DMS153 treated with DMSO at 0.1 percent for 48 hours (cell line): ENCODE measurements around the gene AKT3.

Experiments
- DNase-seq: peaks from one replicate; lab custom pipeline; 2025; ENCODE audit not compliant: unreplicated experiment; lab: John Stamatoyannopoulos, UW

The AKT3 gene

GRCh38 chr1:243514927-243515326 lies 335.1 kb downstream of the AKT3 start:
- no peak for DNase-seq

- no peak for DNase-seq
Measured at GRCh38 chr1:243513726-243514491, 336.1 kb downstream of the AKT3 start.

DNA sequence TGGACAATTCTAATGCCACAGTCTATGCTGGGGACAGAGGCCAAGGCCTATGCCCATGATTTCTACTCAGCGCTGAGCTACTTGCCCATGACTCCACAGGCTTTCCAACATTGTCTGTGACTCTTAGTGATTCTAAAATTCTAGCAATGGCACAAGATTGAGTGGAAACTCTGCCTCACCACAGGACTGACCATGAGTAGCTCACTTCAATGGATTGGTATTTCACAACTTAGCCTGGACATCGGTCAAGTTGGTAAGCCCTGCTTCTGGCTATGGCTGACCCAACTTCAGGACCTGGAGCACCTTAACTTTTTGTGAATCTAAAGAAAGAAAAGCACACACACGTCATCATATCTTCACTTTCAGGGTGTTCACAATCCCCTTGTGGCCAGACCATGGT lies 339.1 kb downstream of the AKT3 start:
- DNase-seq = no peak

DNA sequence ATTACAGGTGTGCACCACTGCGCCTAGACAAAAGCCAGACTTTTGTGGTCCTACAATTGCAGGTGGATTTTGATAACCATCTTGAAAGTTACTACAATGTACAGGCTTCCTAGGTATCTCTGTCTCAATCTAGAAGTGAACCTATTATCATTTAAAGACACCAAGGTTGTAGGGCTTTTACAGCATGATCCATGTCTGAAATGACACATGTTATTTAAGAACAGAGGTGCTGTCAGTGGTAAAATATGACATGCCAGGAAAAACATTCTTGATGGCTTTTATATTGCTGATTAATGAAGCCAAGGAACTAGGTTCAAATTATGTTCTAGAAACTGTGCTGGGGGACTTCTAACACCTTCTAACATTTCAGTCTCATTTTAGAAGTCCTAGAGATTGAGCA lies 341.1 kb downstream of the AKT3 start:
- no peak for DNase-seq

DNA sequence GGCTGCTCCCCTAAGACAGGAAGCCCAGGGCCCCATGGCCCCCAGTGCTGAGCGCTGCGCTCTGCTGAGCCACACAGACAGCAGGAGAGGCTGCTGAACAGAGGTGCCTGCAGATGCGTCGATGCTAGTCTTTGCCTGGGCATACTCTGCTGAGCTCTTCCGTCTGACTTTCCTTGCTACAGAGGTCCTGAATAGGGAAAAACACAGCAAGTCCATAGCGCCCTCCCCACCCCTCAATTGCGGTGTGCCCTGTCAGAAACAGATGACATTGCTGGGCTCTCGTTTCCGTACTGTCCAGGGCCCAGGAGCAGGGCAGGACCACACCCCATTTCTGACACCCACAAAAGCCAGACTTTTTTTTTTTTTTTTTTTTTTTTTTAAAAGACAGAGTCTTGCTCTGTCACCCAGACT lies 341.7 kb downstream of the AKT3 start:
- DNase-seq = no peak

DNA sequence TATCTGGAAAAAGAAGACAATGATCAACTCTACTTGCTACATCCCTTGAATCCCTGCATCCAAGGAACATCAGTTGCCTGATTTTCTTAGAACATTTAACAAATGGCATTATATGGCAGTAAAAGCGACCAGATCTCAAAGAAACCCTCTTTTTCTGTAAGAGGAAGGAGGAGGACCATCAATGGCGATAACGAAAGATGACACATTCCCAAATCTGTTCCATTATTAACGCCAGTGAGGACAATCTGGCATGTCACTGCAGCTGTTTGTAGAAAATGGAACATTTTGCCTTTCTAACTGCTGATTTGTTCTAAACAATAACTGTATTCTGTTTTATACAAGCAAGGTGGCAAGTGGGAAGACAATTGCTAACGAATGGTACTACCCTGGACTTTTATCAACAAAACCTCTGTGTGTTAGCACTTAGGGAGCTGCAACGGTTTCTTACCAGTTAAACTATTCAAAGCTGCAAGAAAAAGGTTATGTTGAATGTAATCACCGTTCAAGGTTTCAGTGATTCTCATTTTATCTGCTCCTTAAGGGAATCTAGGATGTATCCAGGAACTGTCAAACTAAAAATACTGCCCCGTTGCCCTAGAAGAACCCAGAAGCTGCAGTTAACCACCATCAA lies 342.3 kb downstream of the AKT3 start:
- no peak for DNase-seq

DNA sequence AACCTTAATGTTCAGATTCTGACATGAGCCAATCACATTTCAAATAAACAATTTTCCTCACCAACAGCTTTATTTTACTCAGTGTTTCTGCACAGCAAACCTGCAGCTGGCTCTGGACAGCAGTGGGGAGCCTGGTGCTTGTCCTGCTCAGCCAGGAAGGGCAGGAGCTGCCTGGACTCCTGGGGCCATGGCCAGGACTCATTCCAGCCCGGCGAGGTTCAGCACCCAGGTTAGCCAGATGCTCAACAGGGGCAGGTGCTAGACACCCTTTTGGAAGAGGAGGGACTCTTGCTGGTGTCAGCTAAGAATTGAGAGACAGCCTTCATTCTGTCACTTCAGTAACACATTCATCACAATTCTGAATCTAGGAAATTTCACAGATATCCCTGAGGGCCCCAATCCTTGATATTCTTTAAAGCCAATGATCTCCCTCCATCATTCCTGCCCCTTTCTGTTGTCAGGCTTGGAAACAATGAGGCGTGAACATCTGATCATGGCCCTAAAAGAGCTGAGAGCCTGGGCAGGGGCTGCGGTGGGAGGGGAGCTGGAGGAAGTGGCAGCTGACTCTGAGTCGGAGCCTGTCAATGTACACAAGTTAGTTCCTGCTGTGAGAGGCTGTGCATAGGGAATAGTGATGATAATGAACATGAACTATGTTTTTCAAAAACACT lies 342.9 kb downstream of the AKT3 start:
- no peak for DNase-seq

GRCh38 chr1:243505986-243506689 lies 343.9 kb downstream of the AKT3 start:
- no peak for DNase-seq

DNA sequence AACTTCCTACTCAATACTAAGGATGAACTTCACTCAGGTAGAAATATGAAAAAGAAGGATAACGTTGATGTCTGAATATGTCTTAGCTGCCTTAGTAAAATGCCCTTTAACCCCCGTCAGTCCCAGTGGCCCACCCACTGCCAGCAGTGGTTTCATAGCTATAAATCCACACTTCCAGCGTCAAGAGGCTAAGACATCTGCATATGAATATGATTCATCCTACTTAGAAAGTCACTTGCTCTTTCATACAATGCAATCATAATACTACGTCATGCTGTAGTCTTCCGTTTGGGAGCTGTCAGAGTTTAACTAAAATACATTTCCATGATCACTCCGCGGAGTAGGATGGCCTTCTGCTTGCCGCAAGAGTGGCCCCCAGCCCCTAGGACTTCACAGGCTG lies 346.9 kb downstream of the AKT3 start:
- no peak for DNase-seq

DNA sequence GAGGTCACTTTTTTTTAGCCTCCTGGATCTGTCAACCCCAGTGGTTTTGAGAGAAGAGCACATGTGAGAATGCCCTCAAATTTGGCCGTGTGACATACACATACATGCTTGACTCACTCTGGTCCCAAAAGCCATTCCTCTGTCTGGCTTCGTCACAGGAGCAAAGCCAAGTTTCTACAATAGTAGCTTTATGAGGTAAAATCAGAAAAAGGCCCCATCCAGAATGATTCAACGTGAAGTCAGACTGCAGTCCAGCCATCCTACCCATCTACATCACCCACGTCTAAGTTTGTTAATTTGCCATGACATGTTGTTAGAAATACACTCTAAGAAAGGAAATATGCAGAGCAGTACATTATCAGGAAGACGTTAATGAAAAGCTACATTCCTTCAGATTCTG lies 349.0 kb downstream of the AKT3 start:
- no peak for DNase-seq

- no peak for DNase-seq
Measured at GRCh38 chr1:243500512-243500911, 349.5 kb downstream of the AKT3 start.

GRCh38 chr1:243499711-243500110 lies 350.3 kb downstream of the AKT3 start:
- no peak for DNase-seq

DNA sequence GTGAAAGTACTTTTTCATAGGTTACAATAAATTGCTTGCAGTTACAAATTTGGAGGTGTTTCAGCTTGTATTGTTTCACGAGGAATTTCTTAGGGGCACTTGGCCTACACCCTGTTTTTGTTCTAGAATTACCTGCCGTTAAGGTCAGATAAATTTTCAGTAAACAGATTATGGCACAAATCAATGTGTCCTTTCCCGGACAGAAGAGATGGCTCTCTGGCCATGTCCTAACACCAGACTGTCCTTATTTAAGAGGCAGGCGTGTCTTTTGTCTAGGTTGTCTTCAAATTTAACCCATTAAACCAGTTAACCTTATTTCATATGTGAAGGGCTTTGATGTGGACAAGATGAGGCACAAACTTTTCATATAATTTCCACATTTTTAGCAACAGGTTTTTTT lies 350.8 kb downstream of the AKT3 start:
- no peak for DNase-seq

GRCh38 chr1:243497939-243498681 lies 351.9 kb downstream of the AKT3 start:
- no peak for DNase-seq

DNA sequence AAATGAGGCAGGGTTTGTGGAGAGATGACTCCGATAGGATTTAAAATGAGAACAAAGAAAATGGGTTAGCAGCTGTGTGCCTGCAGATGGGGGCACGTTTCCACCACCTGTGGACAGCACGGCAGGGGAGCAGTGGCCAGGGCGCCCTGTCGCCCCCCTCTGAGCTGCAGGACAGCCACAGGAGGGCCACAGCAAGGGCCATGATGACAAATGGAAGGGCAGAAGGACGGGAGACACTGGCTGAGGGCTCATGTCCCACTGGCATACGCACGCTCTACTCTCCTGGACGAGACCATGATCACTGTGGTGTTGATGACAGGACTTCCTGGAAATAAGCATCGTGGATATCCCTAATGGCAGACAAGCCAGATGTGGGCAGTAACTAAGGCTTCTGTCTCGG lies 353.2 kb downstream of the AKT3 start:
- no peak for DNase-seq

- no peak for DNase-seq
Measured at GRCh38 chr1:243496187-243496646, 353.8 kb downstream of the AKT3 start.

GRCh38 chr1:243495442-243496186 lies 354.4 kb downstream of the AKT3 start:
- no peak for DNase-seq

DNA sequence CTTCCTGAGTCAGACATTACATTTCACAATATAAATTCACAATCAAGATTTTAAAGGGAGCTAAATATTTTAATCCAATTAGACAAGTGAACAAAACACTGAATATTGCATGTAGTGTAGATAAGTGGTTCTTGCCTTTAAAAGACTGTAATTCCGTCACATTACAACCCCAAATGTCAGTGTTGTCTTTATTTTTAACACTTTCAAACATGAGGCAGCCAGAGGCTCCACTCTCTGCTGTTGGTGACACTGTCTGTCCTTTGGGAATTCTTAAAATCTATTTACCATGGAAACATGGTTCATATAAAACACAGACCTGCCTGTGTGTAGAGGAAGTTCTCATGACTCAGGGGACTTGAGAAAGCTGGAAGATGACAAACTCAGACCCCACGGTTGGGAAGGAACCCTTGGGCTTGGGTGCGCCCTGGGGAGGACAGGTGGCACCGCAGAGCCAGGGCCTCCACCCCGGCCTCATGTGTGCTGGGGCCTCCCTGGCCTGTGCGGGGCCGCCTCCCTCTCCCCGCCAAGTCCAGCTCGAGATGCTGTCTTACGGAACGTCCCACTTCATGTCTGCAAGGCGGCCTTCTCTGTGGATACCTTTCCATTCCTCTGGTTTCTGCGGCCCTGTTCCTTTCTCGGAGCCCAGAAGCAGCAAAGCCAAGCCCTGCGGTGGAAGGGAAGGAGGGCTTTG lies 355.2 kb downstream of the AKT3 start:
- DNase-seq = no peak
